ENCODE results near the gene MCTP2.

Gene MCTP2

DNA sequence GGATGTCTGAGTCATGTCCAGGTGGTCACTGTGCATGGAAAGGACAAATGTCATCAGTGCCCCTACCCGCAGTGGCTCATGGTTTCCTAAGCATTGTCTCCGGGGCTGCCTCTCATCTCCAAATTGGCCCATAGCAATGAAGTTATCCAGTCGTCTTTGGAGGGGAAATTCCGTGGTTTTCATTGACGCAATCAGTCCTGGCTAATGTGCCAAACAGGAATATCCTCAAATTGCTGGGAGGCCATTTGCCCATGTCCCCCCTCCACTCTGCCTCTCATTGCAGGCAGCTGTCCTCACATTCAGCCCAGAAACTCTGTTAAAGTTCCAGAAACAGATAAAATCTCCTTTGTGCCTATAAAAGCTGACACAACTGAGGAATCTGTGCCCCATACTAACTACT lies 81.6 kb downstream of the MCTP2 start (continued):
- TF ChIP-seq ZNF514 (tag by site-specific recombination; IDR thresholded peaks at IDR 0.05) (no peak), ZNF549 (tag by site-specific recombination; IDR thresholded peaks at IDR 0.05) (no peak)

DNA sequence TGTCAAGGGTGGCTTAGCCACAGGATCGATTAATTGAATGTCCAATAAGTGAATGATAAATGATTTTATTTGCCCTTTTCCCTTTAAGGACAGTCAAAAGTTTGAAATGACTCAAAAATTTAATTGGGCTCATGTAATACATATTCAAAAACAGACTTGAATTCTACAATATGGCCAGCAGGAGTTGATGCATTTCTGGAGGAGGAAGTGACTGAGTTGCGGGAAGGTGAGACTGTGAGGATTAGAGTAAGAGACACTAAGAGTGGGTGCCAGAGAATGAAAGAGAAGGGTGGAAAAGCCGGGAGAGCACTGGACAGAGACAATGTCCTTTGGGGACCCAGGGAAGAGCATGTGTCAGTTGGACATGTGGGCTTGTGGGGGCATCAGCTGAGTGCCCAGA lies 83.3 kb downstream of the MCTP2 start:
- no peak overlapping the region for H3K4me3 ChIP-seq (ENCODE audit: low read depth, low read length)
- no peak overlapping the region for H3K27ac ChIP-seq (ENCODE audit: extremely low read depth, low read depth, low read length)
- TF ChIP-seq ZNF16 (tag by site-specific recombination; IDR thresholded peaks at IDR 0.05; ENCODE audit: low read depth) (no peak), ZNF529 (tag by site-specific recombination; IDR thresholded peaks at IDR 0.05; ENCODE audit: insufficient replicate concordance) (no peak), ZNF37A (tag by site-specific recombination; IDR thresholded peaks at IDR 0.05) (no peak), ZBTB20 (tag by site-specific recombination; IDR thresholded peaks at IDR 0.05) (no peak), ZNF366 (tag by site-specific recombination; conservative IDR thresholded peaks at IDR 0.05) (no peak), KLF10 (tag by site-specific recombination; IDR thresholded peaks at IDR 0.05) (no peak)
- no peaks in the 10 kb centered on the region for H3K9me3 ChIP-seq (ENCODE audit: control insufficient read depth, insufficient read depth, low read depth, low read length)
- H3K36me3 ChIP-seq (ENCODE audit: control insufficient read depth in 2 of 2, insufficient read depth in 1 of 2, low read length in 2 of 2): peaks cover 0 to 4% of the 10 kb centered on the region in 2 experiments; a peak in 2 of 3 replicates
- no peaks in the 10 kb centered on the region for H3K4me1 ChIP-seq (ENCODE audit: control insufficient read depth, insufficient read depth, low read length)
- POLR2A ChIA-PET: no interaction called here
- CTCF ChIA-PET: interaction anchor here (1.4 kb wide), 1 partner anchor 9 kb away, joined by 8 read pairs; no protein-coding TSS in a partner anchor

DNA sequence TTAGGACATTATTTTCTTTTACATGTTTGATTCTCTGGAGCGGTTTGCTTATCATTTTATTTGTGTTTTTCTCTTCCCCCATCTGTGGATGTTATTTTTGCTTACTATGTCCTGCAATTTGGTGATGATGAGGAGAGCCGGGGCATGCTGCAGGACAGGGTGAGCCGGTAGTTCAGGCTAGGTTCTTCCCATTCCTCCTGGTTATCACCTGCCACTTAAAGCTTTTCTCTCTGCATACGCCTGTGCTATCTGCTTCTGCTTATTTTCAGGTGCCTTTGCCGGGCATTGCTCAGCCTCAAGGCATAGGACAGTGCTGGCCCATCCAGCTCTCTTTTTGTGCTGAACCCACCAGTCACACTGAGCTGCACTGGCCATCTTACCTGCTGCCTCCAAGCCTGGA lies 85.8 kb downstream of the MCTP2 start:
- peaks cover 0 to 4% of the 10 kb centered on the region in 2 experiments; a peak in 1 of 3 replicates for H3K36me3 ChIP-seq (ENCODE audit: control insufficient read depth in 2 of 2, insufficient read depth in 1 of 2, low read length in 2 of 2)
- no peaks in the 10 kb centered on the region for H3K9me3 ChIP-seq (ENCODE audit: control insufficient read depth, insufficient read depth, low read depth, low read length)
- CTCF ChIA-PET: interaction anchor here (2.3 kb wide), 1 partner anchor 153 kb away, joined by 12 read pairs; no protein-coding TSS in a partner anchor
- H3K4me1 ChIP-seq (ENCODE audit: control insufficient read depth, insufficient read depth, low read length): no peaks in the 10 kb centered on the region
- POLR2A ChIA-PET: no interaction called here
- no peak overlapping the region for H3K4me3 ChIP-seq (ENCODE audit: low read depth, low read length)
- H3K27ac ChIP-seq (ENCODE audit: extremely low read depth, low read depth, low read length): no peak overlapping the region
- no peak for TF ChIP-seq ZNF768 (tag by site-specific recombination; IDR thresholded peaks at IDR 0.05)
- no peak for TF ChIP-seq ZNF560 (tag by site-specific recombination; IDR thresholded peaks at IDR 0.05; ENCODE audit: borderline replicate concordance)
- no peak for TF ChIP-seq ZNF561 (tag by site-specific recombination; IDR thresholded peaks at IDR 0.05; ENCODE audit: borderline replicate concordance)
- no peak for TF ChIP-seq ZNF76 (tag by site-specific recombination; IDR thresholded peaks at IDR 0.05; ENCODE audit: borderline replicate concordance, low read depth)
- no peak for TF ChIP-seq GLIS1 (tag by site-specific recombination; IDR thresholded peaks at IDR 0.05)
- no peak for TF ChIP-seq GLI2 (tag by site-specific recombination; IDR thresholded peaks at IDR 0.05; ENCODE audit: borderline replicate concordance, low read depth)
- no peak for TF ChIP-seq ZNF146 (tag by site-specific recombination; IDR thresholded peaks at IDR 0.05)
- no peak for TF ChIP-seq KLF1 (tag by site-specific recombination; IDR thresholded peaks at IDR 0.05)
- TF ChIP-seq ZNF530 (tag by site-specific recombination; IDR thresholded peaks at IDR 0.05; ENCODE audit: low read depth): no peak
- no peak for TF ChIP-seq ZNF785 (tag by site-specific recombination; IDR thresholded peaks at IDR 0.05)
- TF ChIP-seq ZNF629 (tag by site-specific recombination; IDR thresholded peaks at IDR 0.05): no peak
- TF ChIP-seq ZNF16 (tag by site-specific recombination; IDR thresholded peaks at IDR 0.05; ENCODE audit: low read depth): no peak
- TF ChIP-seq IKZF3 (tag by site-specific recombination; IDR thresholded peaks at IDR 0.05): no peak
- TF ChIP-seq SP2 (tag by site-specific recombination; IDR thresholded peaks at IDR 0.05): no peak

DNA sequence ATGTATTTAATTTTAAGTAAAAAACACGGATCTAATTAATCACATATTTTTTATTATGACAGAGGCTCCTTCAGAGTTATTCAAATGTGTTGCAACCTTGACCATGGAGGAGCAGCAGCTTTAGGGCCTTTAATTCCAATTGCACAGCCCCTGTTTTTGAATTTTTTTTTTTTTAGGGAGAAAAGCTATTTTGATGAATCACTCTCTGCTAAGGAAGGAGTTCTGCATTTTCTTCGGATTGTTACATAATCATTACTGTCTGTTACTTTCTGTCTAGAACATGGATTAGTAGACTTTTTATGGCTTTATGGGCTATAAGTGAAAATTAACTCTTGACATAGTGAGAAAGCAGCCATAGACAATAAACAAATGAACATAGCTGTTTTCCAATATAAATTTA lies 90.8 kb downstream of the MCTP2 start:
- no peak for TF ChIP-seq ZNF2 (tag by site-specific recombination; IDR thresholded peaks at IDR 0.05)
- TF ChIP-seq, protein P1, sequence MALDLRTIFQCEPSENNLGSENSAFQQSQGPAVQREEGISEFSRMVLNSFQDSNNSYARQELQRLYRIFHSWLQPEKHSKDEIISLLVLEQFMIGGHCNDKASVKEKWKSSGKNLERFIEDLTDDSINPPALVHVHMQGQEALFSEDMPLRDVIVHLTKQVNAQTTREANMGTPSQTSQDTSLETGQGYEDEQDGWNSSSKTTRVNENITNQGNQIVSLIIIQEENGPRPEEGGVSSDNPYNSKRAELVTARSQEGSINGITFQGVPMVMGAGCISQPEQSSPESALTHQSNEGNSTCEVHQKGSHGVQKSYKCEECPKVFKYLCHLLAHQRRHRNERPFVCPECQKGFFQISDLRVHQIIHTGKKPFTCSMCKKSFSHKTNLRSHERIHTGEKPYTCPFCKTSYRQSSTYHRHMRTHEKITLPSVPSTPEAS (tag by site-specific recombination; IDR thresholded peaks at IDR 0.05): no peak
- TF ChIP-seq ZNF530 (tag by site-specific recombination; IDR thresholded peaks at IDR 0.05; ENCODE audit: low read depth): no peak
- no peak for TF ChIP-seq ZNF311 (tag by site-specific recombination; IDR thresholded peaks at IDR 0.05; ENCODE audit: borderline replicate concordance)
- Histone ChIP-seq H3K36me3 (ENCODE audit: control insufficient read depth in 2 of 2, insufficient read depth in 1 of 2, low read length in 2 of 2) (peaks cover 0 to 4% of the 10 kb centered on the region in 2 experiments; a peak in 1 of 3 replicates), H3K4me1 (ENCODE audit: control insufficient read depth, insufficient read depth, low read length) (no peaks in the 10 kb centered on the region), H3K9me3 (ENCODE audit: control insufficient read depth, insufficient read depth, low read depth, low read length) (no peaks in the 10 kb centered on the region), H3K27ac (ENCODE audit: extremely low read depth, low read depth, low read length) (no peak overlapping the region), H3K4me3 (ENCODE audit: low read depth, low read length) (no peak overlapping the region)
- POLR2A ChIA-PET: no interaction called here
- CTCF ChIA-PET: interaction anchor here (0.7 to 10.2 kb wide), 4 partner anchors 8 to 1724 kb away, joined by 3 to 258 read pairs (median 6); no protein-coding TSS in a partner anchor
